ENCODE data around the gene CCER1.

- TF ChIP-seq CTCF (conservative IDR thresholded peaks at IDR 0.05 in 1 of 2, IDR thresholded peaks at IDR 0.05 in 1 of 2; ENCODE audit: low read depth in 1 of 2, low read length in 2 of 2): no peak
- TF ChIP-seq EZH2 (IDR thresholded peaks at IDR 0.05; ENCODE audit: low read length, missing control alignments): no peak
These were observed 46.5 kb downstream of the CCER1 start for GRCh38 chr12:90908465-90908864.

Measured in fibroblast of lung (primary cell).